Neural progenitor cell (in vitro differentiated cells): Measurements from ENCODE around the gene TOGARAM1.

ENCODE experiments used
- CTCF ChIP-seq: fragments of 200-600 bp; sonication (generic); IDR thresholded peaks from 2 replicates; pipeline ENCODE4 v1.5.1; 2017; ENCODE audit warnings: antibody characterized with exemption, mild to moderate bottlenecking
- EZH2phosphoT487 ChIP-seq: fragments of 200-600 bp; sonication (generic); IDR thresholded peaks from 2 replicates; pipeline ENCODE4 v1.6.1; 2017; ENCODE audit warnings: antibody characterized with exemption

GRCh38 chr14:45082420-45082819 is 120.4 kb downstream of the TOGARAM1 start:
- TF ChIP-seq EZH2phosphoT487: no peak
- TF ChIP-seq CTCF: no peak
